Mononuclear cell (primary cell): ENCODE measurements around the gene ENPP3. TPM values are rescaled to one million over a fixed set of nuclear protein-coding genes. Genes with fewer than 3 reads are reported as not detected.

ENCODE experiments used
- H3K27me3 ChIP-seq: 2 replicates; pipeline ENCODE4 v1.6.0; 2011; ENCODE audit warnings: low read length, control low read depth; ENCODE audit not compliant: insufficient read depth
- H3K4me1 ChIP-seq: 2 replicates; pipeline ENCODE4 v1.5.1; 2011; ENCODE audit warnings: mild to moderate bottlenecking, low read length, control low read depth; ENCODE audit not compliant: insufficient read depth
- H3K4me3 ChIP-seq: 2 replicates; pipeline ENCODE4 v1.5.1; 2011; ENCODE audit warnings: mild to moderate bottlenecking, low read length, moderate library complexity
- H3K9me3 ChIP-seq: 2 replicates; pipeline ENCODE4 v1.5.1; 2011; ENCODE audit warnings: low read depth, mild to moderate bottlenecking, control low read depth, low read length
- total RNA-seq: library from RNA; depleted of rRNA; stranded (reverse); fragments of >200 nt; gene quantifications from one replicate; pipeline ENCODE4 v1.2.3, GENCODE V29; 2012

The ENPP3 gene
- total RNA-seq, 1 donor, result 0.73 TPM

GRCh38 chr6:131770776-131771175 is 133.7 kb downstream of the ENPP3 start:
- Histone ChIP-seq H3K4me3 (no peak overlapping the region), H3K9me3 (no peaks in the 10 kb centered on the region), H3K4me1 (no peaks in the 10 kb centered on the region), H3K27me3 (no peaks in the 10 kb centered on the region)

GRCh38 chr6:131773284-131773950 is 136.3 kb downstream of the ENPP3 start:
- H3K9me3 ChIP-seq, result no peaks in the 10 kb centered on the region
- H3K4me1 ChIP-seq, result no peaks in the 10 kb centered on the region
- H3K4me3 ChIP-seq, result no peak overlapping the region
- no peaks in the 10 kb centered on the region for H3K27me3 ChIP-seq

- H3K4me1 ChIP-seq, result no peaks in the 10 kb centered on the region
- no peak overlapping the region for H3K4me3 ChIP-seq
- H3K27me3 ChIP-seq, result no peaks in the 10 kb centered on the region
- H3K9me3 ChIP-seq, result no peaks in the 10 kb centered on the region
Observed at GRCh38 chr6:131775886-131776285, 138.8 kb downstream of the ENPP3 start.

GRCh38 chr6:131776985-131777384 is 139.9 kb downstream of the ENPP3 start:
- Histone ChIP-seq H3K4me3 (no peak overlapping the region), H3K27me3 (no peaks in the 10 kb centered on the region), H3K4me1 (no peaks in the 10 kb centered on the region), H3K9me3 (no peaks in the 10 kb centered on the region)

GRCh38 chr6:131778169-131778568 is 141.1 kb downstream of the ENPP3 start:
- Histone ChIP-seq H3K27me3 (no peaks in the 10 kb centered on the region), H3K9me3 (no peaks in the 10 kb centered on the region), H3K4me3 (no peak overlapping the region), H3K4me1 (no peaks in the 10 kb centered on the region)

GRCh38 chr6:131779304-131779703 is 142.2 kb downstream of the ENPP3 start:
- Histone ChIP-seq H3K9me3 (no peaks in the 10 kb centered on the region), H3K4me1 (no peaks in the 10 kb centered on the region)

GRCh38 chr6:131780600-131780999 is 143.5 kb downstream of the ENPP3 start:
- H3K4me1 ChIP-seq, result no peaks in the 10 kb centered on the region

More at GRCh38 chr6:131779304-131779703, 142.2 kb downstream of the ENPP3 start:
- Histone ChIP-seq H3K4me3 (no peak overlapping the region), H3K27me3 (no peaks in the 10 kb centered on the region)

GRCh38 chr6:131781687-131782086 is 144.6 kb downstream of the ENPP3 start:
- H3K9me3 ChIP-seq, result peaks cover 5% of the 10 kb centered on the region
- no peaks in the 10 kb centered on the region for H3K27me3 ChIP-seq
- no peak overlapping the region for H3K4me3 ChIP-seq
- no peaks in the 10 kb centered on the region for H3K4me1 ChIP-seq

More at GRCh38 chr6:131780600-131780999, 143.5 kb downstream of the ENPP3 start:
- Histone ChIP-seq H3K9me3 (no peaks in the 10 kb centered on the region), H3K27me3 (no peaks in the 10 kb centered on the region), H3K4me3 (no peak overlapping the region)

GRCh38 chr6:131782764-131783163 is 145.7 kb downstream of the ENPP3 start:
- peaks cover 6% of the 10 kb centered on the region for H3K9me3 ChIP-seq
- no peaks in the 10 kb centered on the region for H3K4me1 ChIP-seq
- H3K4me3 ChIP-seq, result no peak overlapping the region
- H3K27me3 ChIP-seq, result no peaks in the 10 kb centered on the region

GRCh38 chr6:131784561-131784960 is 147.5 kb downstream of the ENPP3 start:
- H3K27me3 ChIP-seq, result no peaks in the 10 kb centered on the region
- peaks cover 6% of the 10 kb centered on the region for H3K9me3 ChIP-seq
- no peaks in the 10 kb centered on the region for H3K4me1 ChIP-seq
- no peak overlapping the region for H3K4me3 ChIP-seq

GRCh38 chr6:131787079-131787478 is 150.0 kb downstream of the ENPP3 start:
- H3K27me3 ChIP-seq, result no peaks in the 10 kb centered on the region
- no peaks in the 10 kb centered on the region for H3K4me1 ChIP-seq
- no peak overlapping the region for H3K4me3 ChIP-seq
- H3K9me3 ChIP-seq, result peaks cover 6% of the 10 kb centered on the region

- Histone ChIP-seq H3K4me1 (no peaks in the 10 kb centered on the region), H3K4me3 (no peak overlapping the region), H3K9me3 (peaks cover 6% of the 10 kb centered on the region), H3K27me3 (no peaks in the 10 kb centered on the region)
Observed at GRCh38 chr6:131787766-131788712, 150.9 kb downstream of the ENPP3 start.

- Histone ChIP-seq H3K9me3 (peaks cover 6% of the 10 kb centered on the region), H3K27me3 (no peaks in the 10 kb centered on the region), H3K4me1 (no peaks in the 10 kb centered on the region), H3K4me3 (no peak overlapping the region)
Observed at GRCh38 chr6:131789219-131789618, 152.1 kb downstream of the ENPP3 start.

GRCh38 chr6:131791476-131791875 is 154.4 kb downstream of the ENPP3 start:
- Histone ChIP-seq H3K9me3 (peaks cover 3% of the 10 kb centered on the region), H3K4me3 (no peak overlapping the region), H3K4me1 (no peaks in the 10 kb centered on the region), H3K27me3 (no peaks in the 10 kb centered on the region)

GRCh38 chr6:131792091-131792496 is 155.0 kb downstream of the ENPP3 start:
- H3K4me3 ChIP-seq, result no peak overlapping the region
- peaks cover 6% of the 10 kb centered on the region for H3K27me3 ChIP-seq
- no peaks in the 10 kb centered on the region for H3K9me3 ChIP-seq
- no peaks in the 10 kb centered on the region for H3K4me1 ChIP-seq
